Muscle layer of duodenum (tissue), 2 donors: ENCODE data around the gene SEPTIN11.

Source experiments
- H3K27ac ChIP-seq: one replicate; pipeline ENCODE4 v1.7.0; 2013; ENCODE audit warnings: mild to moderate bottlenecking, low read length
- H3K27me3 ChIP-seq: one replicate; pipeline ENCODE4 v1.7.0; 2013; ENCODE audit warnings: low read depth, mild to moderate bottlenecking, control low read depth, low read length
- H3K36me3 ChIP-seq, 2 donors: one replicate each; pipeline ENCODE4 v1.7.0; 2013; ENCODE audit warnings: low read length in 2 of 2, control low read depth in 1 of 2, mild to moderate bottlenecking in 1 of 2; ENCODE audit not compliant: insufficient read depth in 2 of 2, control insufficient read depth in 1 of 2
- H3K4me1 ChIP-seq, 2 donors: one replicate each; pipeline ENCODE4 v1.7.0; 2013; ENCODE audit warnings: low read length in 2 of 2, mild to moderate bottlenecking in 2 of 2, control low read depth in 1 of 2, moderate library complexity in 1 of 2; ENCODE audit not compliant: insufficient read depth in 2 of 2, control insufficient read depth in 1 of 2
- H3K4me3 ChIP-seq, 2 donors: one replicate each; pipeline ENCODE4 v1.7.0; 2013; ENCODE audit warnings: low read length in 2 of 2, low read depth in 1 of 2, mild to moderate bottlenecking in 1 of 2
- H3K9me3 ChIP-seq, 2 donors: one replicate each; pipeline ENCODE4 v1.7.0; 2013; ENCODE audit warnings: low read length in 2 of 2, control low read depth in 1 of 2, mild to moderate bottlenecking in 1 of 2; ENCODE audit not compliant: control insufficient read depth in 1 of 2
- donor health status: healthy.

Gene SEPTIN11

DNA sequence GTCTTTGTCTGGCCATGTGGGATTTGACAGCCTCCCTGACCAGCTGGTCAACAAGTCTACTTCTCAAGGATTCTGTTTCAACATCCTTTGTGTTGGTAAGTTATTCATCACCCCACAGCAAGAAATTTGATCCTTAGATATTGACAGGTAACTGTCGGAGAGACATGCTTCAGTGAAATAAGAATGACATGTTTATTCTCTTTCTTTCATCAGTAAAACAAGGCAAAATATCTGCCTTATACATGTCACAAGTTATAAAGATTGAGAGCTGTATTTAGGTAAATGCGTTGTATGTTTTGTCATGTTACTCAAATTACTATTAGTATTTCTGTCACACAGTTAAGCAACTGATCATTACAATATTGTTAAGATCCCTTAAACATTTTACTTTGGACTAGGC, 46.9 kb downstream of the SEPTIN11 start:
- H3K4me3 ChIP-seq = no peak overlapping the region
- peaks cover 27 to 35% of the 10 kb centered on the region in 2 donors for H3K36me3 ChIP-seq
- no peaks in the 10 kb centered on the region for H3K27me3 ChIP-seq
- peaks cover 0 to 4% of the 10 kb centered on the region in 2 donors for H3K4me1 ChIP-seq
- H3K27ac ChIP-seq = no peak overlapping the region
- no peaks in the 10 kb centered on the region for H3K9me3 ChIP-seq

DNA sequence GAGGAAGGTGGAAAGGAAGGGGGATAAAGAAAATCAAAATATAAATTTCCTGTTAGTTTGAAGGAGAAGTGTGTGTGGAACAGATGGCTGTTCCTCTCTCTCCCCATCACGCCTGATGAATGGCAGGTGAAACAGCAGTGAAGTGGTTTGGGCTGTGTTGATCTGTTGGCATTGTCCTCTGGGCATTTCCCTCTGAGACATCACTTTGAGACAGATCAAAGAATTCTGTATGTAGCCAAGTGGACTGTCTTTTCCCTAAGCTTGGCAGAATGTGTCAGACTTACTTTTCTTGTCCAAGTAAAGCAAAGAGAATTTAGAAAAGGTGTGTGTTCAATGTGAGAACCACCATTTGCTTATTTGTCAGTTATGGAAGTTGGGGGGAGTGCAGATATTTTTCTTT, 47.5 kb downstream of the SEPTIN11 start:
- Histone ChIP-seq H3K9me3 (no peaks in the 10 kb centered on the region), H3K4me1 (peaks cover 4 to 5% of the 10 kb centered on the region in 2 donors), H3K27me3 (no peaks in the 10 kb centered on the region), H3K36me3 (peaks cover 27 to 35% of the 10 kb centered on the region in 2 donors), H3K27ac (no peak overlapping the region), H3K4me3 (no peak overlapping the region)

DNA sequence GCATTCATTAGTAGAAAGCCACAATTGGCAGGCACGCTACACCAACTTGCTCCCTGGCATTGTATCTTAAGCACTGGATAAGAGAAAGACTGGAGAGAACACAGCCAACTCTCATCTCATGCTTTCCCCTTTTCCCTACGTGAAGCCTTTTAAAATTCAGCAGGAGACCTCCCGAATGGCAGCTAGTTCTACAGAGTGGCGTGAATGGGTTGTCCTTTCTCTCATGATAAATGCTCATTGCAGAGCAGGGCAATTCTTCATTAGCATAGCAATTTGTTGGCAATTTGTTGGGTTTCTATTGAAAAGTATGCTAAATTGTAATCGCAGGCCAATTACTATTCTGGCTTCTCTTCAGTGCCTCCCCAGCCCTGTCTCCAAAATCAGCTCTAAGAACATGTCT, 48.0 kb downstream of the SEPTIN11 start:
- Histone ChIP-seq H3K27ac (no peak overlapping the region), H3K9me3 (no peaks in the 10 kb centered on the region), H3K4me3 (no peak overlapping the region), H3K36me3 (peaks cover 27 to 35% of the 10 kb centered on the region in 2 donors), H3K27me3 (no peaks in the 10 kb centered on the region), H3K4me1 (peaks cover 6% of the 10 kb centered on the region in 2 donors)

DNA sequence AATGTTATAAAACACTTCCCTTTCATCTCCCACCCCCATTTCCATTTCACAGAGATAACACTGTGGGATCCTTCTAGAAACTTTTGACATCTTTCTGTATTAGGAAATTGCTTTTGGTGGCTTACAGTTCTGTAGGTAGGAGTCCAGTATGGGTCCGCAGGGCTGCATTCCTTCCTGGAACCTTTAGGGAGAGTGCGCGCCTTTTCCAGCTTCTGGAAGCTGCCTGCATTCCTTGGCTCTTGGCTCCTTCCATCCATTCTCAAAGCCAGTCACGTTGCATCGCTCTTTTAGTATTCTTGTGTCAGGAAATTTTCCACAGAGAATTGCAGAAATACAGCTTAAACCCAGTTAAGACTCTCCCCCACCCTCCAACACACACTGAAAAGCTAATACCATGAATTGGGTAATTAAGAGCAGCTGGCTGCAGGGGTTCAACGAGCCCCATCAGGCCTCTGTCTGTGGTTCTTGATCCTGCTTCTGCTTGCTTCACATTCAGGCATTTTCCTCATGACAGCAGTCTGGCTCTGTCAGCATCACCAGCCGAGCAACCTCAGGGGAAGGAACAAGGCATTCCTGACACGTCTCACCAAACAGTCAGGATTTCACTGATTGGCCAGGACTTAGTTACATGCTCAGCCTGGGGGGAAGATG, 48.8 kb downstream of the SEPTIN11 start:
- no peak overlapping the region for H3K27ac ChIP-seq
- no peak overlapping the region for H3K4me3 ChIP-seq
- H3K36me3 ChIP-seq = peaks cover 27 to 35% of the 10 kb centered on the region in 2 donors
- H3K4me1 ChIP-seq = peaks cover 10 to 13% of the 10 kb centered on the region in 2 donors
- no peaks in the 10 kb centered on the region for H3K9me3 ChIP-seq
- H3K27me3 ChIP-seq = no peaks in the 10 kb centered on the region
